ENCODE data around the gene CNTNAP2. TPM values are rescaled to one million over a fixed set of nuclear protein-coding genes. Genes with fewer than 3 reads are reported as not detected.

The CNTNAP2 gene
- total and polyA plus RNA-seq, 2 of the 13 experiments (the other 11 are each of a cell fraction or from before 2014, with no cell fraction given) = 0.40 to 0.42 TPM

GRCh38 chr7:147070886-147071285 lies 954.3 kb downstream of the CNTNAP2 start (continued):
- TF ChIP-seq ZBTB40 (IDR thresholded peaks at IDR 0.05) (no peak), ZBTB40 (CRISPR knock-in tag; IDR thresholded peaks at IDR 0.05) (no peak), ZNF607 (CRISPR knock-in tag; IDR thresholded peaks at IDR 0.05; ENCODE audit: borderline replicate concordance) (no peak), TCF7L2 (IDR thresholded peaks at IDR 0.05; ENCODE audit: low read depth, low read length) (no peak), KDM3A (CRISPR knock-in tag; IDR thresholded peaks at IDR 0.05; ENCODE audit: low read depth) (no peak), ZNF549 (CRISPR knock-in tag; IDR thresholded peaks at IDR 0.05) (no peak), ZC3H4 (CRISPR knock-in tag; IDR thresholded peaks at IDR 0.05; ENCODE audit: borderline replicate concordance) (no peak), MTA1 (CRISPR knock-in tag; IDR thresholded peaks at IDR 0.05; ENCODE audit: borderline replicate concordance) (no peak)
